GM19023 (cell line): ENCODE measurements around the gene FEZ2.

Source experiments
- ATAC-seq: cut with Tn5 transposase; IDR thresholded peaks from one replicate; pipeline ENCODE4 v1.9.1; 2021; ENCODE audit warnings: mild to moderate bottlenecking, moderate library complexity; ENCODE audit not compliant: unreplicated experiment

FEZ2 gene

DNA sequence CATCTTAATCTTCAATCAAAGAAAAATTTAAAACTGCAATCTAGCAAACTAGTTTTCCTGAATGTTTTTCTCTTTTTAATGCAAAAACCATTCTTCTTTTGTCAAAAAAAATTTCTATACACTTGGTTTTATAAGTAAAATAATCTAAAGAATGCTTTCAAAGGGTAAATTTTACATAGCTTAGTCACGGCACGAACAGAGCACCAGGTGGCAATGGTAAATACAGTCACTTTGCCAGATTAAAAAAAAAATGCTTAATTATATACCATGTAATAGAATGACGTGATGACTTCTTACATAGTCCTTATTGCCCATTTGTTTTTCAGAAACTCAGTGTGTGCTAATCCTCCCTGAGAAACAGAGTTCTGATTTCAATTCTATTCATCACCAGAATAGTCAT lies 10.4 kb downstream of the FEZ2 start:
- no peak for ATAC-seq

DNA sequence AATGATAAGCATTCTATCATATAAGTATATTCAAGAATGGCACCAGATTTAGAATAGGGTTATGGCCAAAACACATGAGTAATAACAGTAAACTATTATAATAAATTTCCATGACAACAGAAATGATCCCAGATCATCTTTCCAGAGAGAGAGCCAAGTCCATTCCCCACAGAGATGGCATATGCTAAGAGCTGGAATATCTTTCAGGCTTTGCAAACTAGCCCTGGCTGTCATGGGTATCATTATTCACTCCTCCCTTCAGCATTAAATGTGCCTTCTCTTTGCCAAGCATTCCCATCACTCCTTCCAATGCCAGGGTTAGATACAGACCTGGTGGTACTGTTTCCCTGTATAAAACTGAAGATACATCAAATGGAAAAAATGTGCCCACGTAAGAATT lies 10.9 kb downstream of the FEZ2 start:
- no peak for ATAC-seq

DNA sequence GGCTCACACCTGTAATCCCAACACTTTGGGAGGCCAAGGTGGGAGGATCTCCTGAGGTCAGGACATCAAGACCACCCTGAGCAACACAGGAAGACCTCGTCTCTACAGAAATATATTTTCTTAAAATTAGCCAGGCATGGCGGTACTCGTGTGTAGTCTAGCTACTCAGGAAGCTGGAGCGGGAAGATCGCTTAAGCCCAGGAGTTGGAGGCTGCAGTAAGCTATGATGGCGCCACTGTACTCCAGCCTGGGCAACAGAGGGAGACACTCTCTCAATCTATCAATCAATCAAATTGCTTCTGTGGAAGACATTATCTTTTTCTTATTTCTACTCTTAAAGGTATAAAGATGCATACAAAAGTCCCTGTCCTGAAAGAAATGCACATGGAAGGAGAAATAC lies 11.3 kb downstream of the FEZ2 start:
- ATAC-seq, result no peak

DNA sequence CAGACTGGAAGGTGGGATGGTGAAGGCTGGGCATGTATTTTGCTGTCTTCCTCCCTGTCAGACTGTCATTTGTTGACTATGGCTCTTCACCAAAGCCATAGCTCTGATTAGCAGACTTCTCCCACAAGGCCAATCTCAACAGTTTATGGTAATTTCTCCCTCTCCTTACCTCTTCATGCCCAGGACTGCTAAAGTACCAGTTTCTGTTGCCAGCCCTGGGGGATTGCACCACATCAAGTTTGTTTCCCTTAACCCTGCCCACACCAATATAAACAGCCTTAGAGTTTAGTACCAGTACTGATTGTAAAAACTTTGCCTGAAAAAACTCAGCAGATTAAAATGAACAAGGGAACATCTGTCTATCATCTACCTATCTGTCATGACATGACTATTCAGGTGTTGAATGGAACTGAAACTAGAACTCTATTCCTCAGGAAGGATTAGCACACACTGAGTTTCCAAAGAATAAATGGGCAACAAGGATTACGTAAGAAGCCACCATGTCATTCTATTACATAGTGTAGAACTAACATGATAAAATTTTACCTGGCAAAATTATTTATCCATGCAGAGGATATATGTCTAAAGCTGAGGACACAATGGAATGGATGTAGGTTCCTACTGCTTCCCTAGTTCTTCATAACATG lies 13.7 kb downstream of the FEZ2 start:
- no peak for ATAC-seq

DNA sequence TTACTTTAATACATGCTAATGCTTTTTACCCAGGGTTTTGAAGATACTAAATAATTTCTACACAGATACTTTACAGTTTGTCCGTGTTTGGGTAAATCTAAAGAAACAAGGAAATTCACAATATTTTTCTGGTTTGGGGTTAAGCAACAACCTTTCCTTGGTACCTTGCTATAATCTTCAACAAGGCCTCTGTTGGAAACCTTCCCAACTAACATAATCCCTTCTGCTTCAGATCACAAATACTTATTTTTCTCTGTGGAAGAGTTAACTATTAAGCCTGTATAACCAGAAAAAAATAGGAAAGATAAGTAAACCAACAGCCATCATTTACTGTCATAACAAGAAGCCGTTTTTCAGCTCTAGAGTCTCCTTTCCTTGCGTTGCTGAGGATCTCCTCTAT lies 15.0 kb downstream of the FEZ2 start:
- ATAC-seq, result no peak

DNA sequence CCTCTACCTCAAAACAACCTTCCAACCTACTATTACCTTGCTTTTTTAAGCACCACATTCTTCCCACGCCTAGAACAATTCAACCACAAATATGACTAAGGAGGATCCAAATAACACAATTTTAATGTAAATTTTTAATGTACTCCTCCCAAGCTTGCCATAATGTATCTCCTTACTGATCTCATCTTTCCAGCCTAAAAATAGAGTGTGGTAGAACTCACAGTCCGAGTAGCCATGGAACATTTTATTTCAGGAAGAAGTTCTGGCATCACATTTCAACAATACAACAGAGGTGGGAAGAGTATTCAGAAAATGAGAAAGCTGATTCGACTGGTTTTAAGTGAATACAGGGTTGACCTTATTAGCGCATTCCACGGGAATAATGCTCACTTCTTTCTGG lies 15.4 kb downstream of the FEZ2 start:
- ATAC-seq, result no peak

DNA sequence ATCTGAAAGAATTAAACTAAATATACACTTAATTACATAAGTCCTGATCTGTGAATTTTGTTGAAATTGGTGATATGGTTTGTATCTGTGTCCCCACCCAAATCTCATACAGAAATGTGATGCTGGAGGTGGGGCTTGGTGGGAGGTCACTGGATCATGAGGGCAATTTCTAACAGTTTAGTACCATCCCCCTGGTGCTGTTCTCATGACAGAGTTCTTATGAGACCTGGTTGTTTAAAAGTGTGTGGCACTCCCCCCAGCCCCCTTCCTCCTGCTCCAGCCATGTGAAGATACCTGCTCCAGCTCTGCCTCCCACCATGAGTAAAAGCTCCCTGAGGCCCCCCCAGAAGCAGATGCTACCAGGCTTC lies 18.7 kb downstream of the FEZ2 start:
- ATAC-seq, result no peak

DNA sequence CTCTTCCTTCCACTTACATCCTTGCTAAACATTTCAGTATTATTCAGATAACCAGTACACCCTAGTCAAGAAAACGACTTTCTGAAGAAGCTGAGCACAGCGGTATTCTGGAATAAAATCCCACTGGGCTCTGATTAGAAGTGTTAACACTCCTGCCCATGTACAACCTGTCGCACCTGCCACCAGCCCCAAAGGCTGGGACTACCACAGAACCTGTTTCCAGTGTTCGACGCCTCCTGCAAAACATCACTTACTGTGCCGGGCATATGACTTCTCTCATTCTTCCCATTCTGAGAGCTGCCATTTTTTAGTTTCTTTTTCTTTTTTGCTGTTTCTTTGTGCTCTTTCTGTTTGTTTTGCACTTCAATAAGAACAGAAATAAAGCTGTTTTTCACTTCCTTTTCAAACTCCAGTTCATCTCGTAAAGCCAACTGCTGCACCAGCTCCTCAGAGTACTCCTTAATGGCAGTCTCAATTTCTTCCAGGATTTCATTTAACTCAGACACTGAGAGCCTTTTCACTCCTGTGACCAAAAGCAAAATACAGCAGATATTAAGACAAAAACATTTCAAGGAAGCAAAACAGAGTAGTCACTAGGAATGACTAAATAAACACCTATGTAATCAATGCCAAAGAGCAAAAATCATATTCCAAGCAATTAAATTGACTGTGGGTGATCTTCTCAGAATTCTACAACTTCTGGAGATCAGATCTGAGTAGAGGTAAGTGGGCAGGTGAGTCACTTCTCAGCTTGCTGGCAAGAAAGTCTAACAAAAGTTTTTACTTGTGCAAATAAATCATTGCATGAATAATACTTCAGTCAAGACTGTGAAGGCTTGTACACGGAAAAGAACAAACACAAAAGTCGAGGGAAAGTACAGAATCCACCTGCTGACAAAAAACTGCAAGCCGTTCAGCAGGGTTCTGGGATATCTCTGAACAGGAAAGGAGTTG lies 19.3 kb downstream of the FEZ2 start:
- no peak for ATAC-seq

DNA sequence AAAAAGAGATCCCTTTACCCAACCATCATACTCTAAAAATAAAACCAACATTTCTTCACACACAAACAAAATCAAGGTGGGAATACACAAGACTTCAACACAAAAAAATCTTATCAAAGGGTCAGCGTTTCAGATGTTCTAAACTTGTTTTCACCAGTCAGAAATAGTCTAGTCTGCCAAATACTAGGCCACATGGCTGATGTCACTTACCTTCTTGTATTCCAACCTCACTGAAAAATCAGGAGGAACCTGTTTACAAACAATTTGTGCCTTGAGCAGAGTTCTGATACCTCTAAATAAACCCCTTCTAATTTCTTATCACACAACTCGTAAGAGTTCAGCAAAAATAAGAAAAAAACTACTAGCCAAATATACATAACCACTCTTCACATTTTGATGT lies 20.1 kb downstream of the FEZ2 start:
- ATAC-seq, result no peak

DNA sequence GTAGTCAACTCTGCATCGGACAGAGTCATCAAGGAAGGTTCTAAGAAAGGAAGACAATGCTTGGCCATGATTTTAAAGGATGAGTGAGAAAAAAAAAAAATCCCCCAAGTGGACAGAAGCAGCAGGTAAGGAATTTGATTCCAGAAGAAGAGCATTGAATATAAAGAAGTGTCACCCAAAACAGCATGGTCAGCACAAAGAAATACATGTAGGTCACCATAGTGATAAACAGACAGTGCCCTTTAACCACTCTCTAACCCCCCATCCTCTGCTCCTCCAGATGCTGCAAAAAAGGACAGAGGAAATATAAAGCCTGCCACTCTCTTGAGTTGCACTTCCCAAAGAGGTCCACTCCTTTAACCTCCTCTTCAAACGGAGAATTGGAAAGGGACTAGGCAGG lies 23.4 kb downstream of the FEZ2 start:
- ATAC-seq, result no peak

DNA sequence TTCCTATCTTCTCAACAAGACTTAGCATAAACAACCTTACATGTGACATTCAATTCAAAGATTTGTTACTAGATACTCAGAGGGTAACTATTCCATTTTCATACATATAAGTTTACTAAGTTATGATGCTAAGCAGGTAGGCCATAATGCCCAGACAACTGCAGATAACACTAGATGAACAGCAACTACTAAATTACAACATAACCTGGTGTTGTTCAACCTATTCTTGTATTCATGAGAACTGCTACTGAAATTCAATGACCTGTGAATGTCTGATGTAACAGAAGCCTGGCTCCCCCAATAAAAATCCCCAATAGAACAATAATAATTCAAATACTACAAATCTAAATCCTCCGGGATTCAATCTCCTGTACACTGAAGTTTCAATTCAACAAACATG lies 24.8 kb downstream of the FEZ2 start:
- no peak for ATAC-seq

DNA sequence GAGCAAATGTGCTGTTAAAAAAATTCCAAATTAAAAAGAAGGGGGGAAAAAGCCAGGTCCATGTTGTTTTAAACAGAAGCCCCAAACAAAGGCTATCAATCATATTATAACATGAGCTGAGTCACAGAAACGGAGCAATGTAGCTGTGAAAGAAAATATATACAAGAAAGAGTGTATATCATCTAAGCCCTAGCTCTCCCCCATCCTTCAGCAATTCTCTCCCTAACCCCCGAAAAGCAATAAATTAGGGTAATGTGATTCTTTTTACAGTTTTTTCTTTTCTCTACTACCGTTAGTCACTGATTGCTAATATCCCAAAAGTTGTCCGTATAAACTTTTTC lies 25.3 kb downstream of the FEZ2 start:
- no peak for ATAC-seq

DNA sequence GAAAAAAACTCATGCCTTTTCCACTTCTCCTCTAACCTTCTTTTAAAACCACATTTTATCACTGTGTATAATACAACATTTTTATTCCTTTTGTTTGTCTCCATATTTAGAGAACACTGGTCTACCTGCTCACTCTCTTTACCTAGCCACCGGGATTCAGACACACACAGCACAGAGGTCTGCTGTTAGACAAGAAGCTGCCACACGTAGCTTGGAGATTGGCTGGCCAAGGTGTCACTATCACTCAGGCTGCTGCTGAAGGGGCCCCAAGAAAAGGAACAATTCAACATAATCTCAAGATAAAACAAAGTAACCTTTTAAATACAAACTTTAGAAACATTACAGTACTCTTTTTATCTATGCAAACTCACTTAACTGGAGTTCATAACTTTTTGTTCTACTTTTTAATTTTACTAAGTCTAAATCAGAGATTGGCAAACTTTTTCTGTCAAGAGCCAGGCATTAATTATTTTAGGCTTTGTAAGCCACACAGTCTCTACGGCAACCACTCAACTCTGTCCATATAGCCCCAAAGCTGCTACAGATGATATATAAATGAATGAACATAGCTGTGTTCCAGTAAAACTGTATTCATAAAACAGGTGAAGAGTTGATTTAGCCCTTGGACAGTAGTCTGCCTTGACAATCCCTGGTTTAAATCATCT lies 25.8 kb downstream of the FEZ2 start:
- no peak for ATAC-seq

DNA sequence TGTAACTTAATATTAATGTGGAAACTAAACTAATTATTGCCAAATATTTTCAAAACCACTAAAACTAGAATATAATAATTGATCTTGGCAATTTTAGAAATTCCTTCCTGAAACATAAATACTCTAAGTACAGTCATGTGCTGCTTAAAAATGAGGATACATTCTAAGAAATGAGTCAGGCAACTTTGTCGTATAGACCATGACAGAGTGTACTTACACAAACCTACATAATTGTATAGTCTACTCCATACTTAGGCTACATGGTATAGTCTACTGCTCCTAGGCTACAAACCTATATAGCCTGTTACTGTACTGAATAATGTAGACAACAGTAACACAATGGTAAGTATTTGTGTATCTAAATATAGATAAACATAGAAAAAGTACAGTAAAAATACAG lies 27.6 kb downstream of the FEZ2 start:
- no peak for ATAC-seq

DNA sequence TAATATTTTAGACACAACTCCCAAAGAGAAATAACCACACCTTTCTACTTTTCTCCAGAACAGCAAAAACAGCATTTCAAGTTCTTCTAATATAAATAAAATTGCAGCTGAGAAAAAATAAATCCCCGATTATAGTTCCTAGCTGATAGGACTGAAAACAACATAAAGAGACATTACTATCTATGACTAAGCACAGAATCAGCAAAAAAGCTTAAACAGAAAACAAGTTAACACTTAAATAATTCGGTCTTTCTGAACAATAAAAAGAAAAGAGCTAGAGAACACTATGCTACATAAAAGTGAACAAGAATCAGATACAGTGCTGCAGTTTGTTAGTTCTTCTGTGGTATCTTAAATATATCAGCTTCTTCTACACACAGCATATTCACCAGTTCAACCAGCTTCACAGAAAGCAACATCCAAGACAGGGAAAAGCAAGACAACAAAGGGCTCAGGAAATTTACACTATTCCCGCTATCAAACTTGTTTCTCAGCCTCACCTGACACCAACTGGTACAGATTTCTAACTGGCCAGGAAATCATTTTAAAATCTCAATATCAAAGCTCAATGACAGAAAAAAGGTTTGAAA lies 28.6 kb downstream of the FEZ2 start:
- ATAC-seq, result no peak

DNA sequence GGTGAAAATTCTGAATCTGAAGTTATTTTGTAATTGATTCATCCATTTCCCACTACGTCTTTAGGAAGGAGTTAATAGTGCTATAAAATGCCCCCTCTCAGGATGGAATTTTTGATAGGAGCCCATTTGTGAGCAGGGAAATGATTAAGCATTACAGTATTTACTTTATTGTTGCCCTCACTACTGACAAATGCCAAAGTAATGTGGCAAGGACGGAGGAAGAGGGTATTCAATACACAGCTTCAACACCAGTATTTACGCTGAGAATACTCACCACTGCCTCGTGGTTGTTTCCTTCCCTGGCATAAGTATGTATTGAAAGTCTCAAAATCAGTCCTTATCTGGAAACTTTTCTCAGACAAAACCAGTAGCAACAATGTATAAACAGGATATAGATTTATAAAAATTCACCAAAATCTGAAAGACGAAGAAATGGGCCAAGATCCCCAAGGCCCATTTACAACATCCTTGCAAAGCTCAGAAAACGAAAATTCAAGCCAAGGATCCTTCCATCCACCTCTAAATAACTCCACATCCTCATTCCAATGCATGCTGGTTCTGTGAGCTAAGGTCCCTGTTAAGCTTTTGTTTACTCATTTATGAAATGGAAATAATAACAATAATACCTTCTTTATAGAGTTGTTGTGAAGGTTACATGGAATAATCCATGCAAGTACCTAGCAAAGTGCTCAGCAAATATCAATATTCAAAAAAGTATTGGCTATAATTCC lies 29.3 kb downstream of the FEZ2 start:
- ATAC-seq, result no peak

DNA sequence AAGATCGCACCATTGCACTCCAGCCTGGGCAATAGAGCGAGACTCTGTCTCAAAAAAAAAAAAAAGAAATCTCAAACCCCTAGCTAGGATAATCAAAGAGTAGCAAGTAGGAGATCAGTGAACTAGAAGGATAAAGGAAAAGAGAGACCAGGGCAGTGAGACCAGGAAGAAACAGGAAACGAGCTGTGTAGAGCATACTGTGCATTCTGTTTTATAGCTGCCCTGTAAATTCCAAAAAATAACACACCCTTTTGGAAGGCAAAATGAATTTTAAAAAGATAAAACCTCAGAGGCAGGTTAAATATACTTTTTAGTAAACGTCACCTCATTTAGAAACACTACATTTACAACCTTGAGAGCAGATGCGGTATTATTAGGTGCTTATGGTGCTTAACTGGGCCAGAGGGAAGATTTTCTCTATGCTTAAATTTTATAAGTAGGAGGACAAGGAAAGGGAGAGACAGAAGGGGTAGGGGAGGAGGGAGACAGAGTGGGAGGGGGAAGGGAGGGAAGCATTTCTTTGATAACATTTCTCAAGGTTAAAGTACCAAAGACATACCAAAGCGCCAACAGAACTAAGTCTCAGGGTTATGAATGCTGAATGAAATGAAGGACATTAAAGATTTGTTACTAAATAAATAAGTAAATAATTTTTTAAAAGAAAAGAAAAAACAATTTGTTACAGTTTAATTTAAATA lies 30.1 kb downstream of the FEZ2 start:
- ATAC-seq, result no peak

DNA sequence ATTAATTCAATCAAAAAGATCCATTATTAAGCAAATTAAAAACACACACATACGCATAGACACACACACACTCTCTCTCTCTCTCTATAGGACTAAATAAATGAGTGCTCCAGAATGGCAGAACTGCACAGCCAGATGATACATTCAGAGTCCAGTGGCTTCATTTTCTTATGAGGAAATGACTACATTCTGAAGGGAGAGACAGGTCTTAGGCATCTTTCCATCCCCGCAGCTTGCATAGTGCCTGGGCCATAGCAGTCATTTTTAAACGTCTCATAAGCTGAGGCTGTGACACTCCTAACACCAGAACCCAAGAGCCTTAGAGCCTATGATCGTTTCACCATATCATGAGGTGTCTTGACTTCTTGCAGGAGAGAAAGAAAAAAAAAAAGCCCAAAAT lies 31.1 kb downstream of the FEZ2 start:
- no peak for ATAC-seq

DNA sequence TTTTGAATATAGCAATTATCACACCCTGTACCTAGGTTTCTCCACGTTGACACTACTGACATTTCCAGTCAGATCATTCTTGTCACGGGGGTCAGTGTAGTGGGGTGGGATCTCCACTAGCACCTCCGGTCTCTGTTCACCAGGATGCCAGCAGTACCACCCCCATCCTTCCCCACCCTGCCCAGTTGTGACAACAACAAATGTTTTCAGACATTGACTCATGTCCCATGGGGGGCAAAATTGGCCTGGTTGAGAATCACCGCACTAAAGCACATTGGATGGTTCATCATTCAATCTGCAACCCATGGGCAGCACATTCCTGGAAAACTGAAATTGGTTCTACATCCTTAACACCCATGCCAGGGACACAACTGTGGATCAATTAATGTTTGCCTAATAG lies 32.3 kb downstream of the FEZ2 start:
- ATAC-seq, result no peak

DNA sequence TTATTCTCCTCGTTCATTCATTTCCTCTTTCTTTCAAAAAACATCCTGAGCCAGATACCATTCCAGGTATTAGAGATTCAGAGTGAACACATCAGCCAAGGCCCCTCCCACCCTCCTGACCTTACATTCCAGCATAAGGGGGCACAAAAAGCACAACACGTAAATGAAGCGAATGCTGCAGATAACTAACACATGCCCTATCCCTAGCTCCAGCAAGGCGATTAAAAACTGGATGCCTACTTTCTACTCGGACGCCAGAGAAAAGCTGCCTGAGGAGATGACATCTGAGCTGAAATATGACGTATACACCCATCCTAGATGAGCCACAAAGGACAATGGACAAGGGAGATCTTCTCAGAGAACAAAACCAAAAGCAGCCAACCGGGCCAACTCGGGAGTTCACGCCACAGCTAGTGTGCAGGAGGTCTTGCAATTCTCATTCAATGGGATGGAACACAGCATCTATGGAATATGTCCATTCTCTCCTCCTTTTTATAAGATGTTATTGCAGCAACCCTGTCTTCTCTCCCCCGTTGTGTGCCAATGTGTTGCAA lies 33.5 kb downstream of the FEZ2 start:
- no peak for ATAC-seq
